ENCODE measurements around the gene EMP1. TPM values are rescaled to one million over a fixed set of nuclear protein-coding genes. Genes with fewer than 3 reads are reported as not detected.

EMP1 gene
- polyA plus RNA-seq, 1 donor from 2014 or later: 0.33 TPM

GRCh38 chr12:13165617-13166041 lies 30.9 kb upstream of the EMP1 start (continued):
- TF ChIP-seq REST (IDR thresholded peaks at IDR 0.05; ENCODE audit: borderline replicate concordance): no peak

- Histone ChIP-seq H3K9me3 (ENCODE audit: low read length) (no peaks in the 10 kb centered on the region), H3K4me2 (ENCODE audit: low read length) (no peak overlapping the region), H4K20me1 (ENCODE audit: insufficient read depth) (no peaks in the 10 kb centered on the region), H3K4me3 (ENCODE audit: low read length) (no peak overlapping the region), H3K27ac (ENCODE audit: low read length) (no peak overlapping the region), H3K27me3 (ENCODE audit: insufficient read depth, low read depth, low read length) (no peaks in the 10 kb centered on the region), H3K9ac (ENCODE audit: low read length) (no peak overlapping the region), H3K9me2 (ENCODE audit: insufficient read depth, low read length) (no peaks in the 10 kb centered on the region), H2AFZ (ENCODE audit: low read depth, low read length) (no peak overlapping the region), H3K79me2 (replicated peaks; ENCODE audit: insufficient read depth, low read length) (no peaks in the 10 kb centered on the region), H3F3A (ENCODE audit: insufficient read depth, low read length, poor library complexity, severe bottlenecking) (no peaks in the 10 kb centered on the region), H3K36me3 (ENCODE audit: insufficient read depth, low read length) (no peaks in the 10 kb centered on the region)
- TF ChIP-seq MXI1 (conservative IDR thresholded peaks at IDR 0.05; ENCODE audit: poor library complexity, severe bottlenecking) (no peak), CTCF (IDR thresholded peaks at IDR 0.05; ENCODE audit: poor library complexity, severe bottlenecking) (no peak), SMC3 (conservative IDR thresholded peaks at IDR 0.05; ENCODE audit: poor library complexity) (no peak), POLR2AphosphoS5 (IDR thresholded peaks at IDR 0.05) (no peak), REST (IDR thresholded peaks at IDR 0.05; ENCODE audit: borderline replicate concordance) (no peak), TAF1 (IDR thresholded peaks at IDR 0.05; ENCODE audit: low read depth) (no peak)
Observed at GRCh38 chr12:13167226-13167625, 29.3 kb upstream of the EMP1 start.

- H3K79me2 ChIP-seq (replicated peaks; ENCODE audit: insufficient read depth, low read length): no peaks in the 10 kb centered on the region
- no peaks in the 10 kb centered on the region for H3K9me2 ChIP-seq (ENCODE audit: insufficient read depth, low read length)
- no peaks in the 10 kb centered on the region for H4K20me1 ChIP-seq (ENCODE audit: insufficient read depth)
- no peak overlapping the region for H3K27ac ChIP-seq (ENCODE audit: low read length)
- no peak overlapping the region for H3K4me2 ChIP-seq (ENCODE audit: low read length)
- H3F3A ChIP-seq (ENCODE audit: insufficient read depth, low read length, poor library complexity, severe bottlenecking): no peaks in the 10 kb centered on the region
- no peaks in the 10 kb centered on the region for H3K9me3 ChIP-seq (ENCODE audit: low read length)
- H3K27me3 ChIP-seq (ENCODE audit: insufficient read depth, low read depth, low read length): no peaks in the 10 kb centered on the region
- H2AFZ ChIP-seq (ENCODE audit: low read depth, low read length): no peak overlapping the region
- H3K36me3 ChIP-seq (ENCODE audit: insufficient read depth, low read length): no peaks in the 10 kb centered on the region
- no peak overlapping the region for H3K9ac ChIP-seq (ENCODE audit: low read length)
- TF ChIP-seq REST (IDR thresholded peaks at IDR 0.05; ENCODE audit: borderline replicate concordance) (no peak), RAD21 (conservative IDR thresholded peaks at IDR 0.05) (no peak), CTCF (IDR thresholded peaks at IDR 0.05; ENCODE audit: poor library complexity, severe bottlenecking) (no peak)
- H3K4me3 ChIP-seq (ENCODE audit: low read length): no peak overlapping the region
Observed at GRCh38 chr12:13167906-13168305, 28.6 kb upstream of the EMP1 start.
